Neural cell (in vitro differentiated cells): ENCODE results near the gene AKT1. TPM values are rescaled to one million over a fixed set of nuclear protein-coding genes. Genes with fewer than 3 reads are reported as not detected.

ENCODE experiments used
- H2AFZ ChIP-seq: fragments of 200-600, 300-800 bp; sonication (generic), shearing (Covaris generic); 2 replicates; pipeline ENCODE4 v1.6.0; 2014; ENCODE audit warnings: low read depth, mild to moderate bottlenecking, antibody characterized with exemption, low read length, moderate library complexity
- H3F3A ChIP-seq: fragments of 200-600 bp; shearing (Covaris generic); 2 replicates; pipeline ENCODE4 v1.6.1; 2016; ENCODE audit warnings: mild to moderate bottlenecking, moderate library complexity, mixed read lengths, antibody characterized with exemption, low read length; ENCODE audit not compliant: insufficient read depth, poor library complexity, severe bottlenecking
- H3K27ac ChIP-seq: fragments of 200-600, 300-800 bp; sonication (generic), shearing (Covaris generic); 2 replicates; pipeline ENCODE4 v1.5.1; 2014; ENCODE audit warnings: mild to moderate bottlenecking, low read length, moderate library complexity
- H3K27me3 ChIP-seq: fragments of 300-800, 200-600 bp; sonication (generic), shearing (Covaris generic); 2 replicates; pipeline ENCODE4 v1.6.0; 2014; ENCODE audit warnings: mild to moderate bottlenecking, low read depth, low read length, moderate library complexity; ENCODE audit not compliant: insufficient read depth
- H3K36me3 ChIP-seq: fragments of 300-800, 200-600 bp; sonication (generic), shearing (Covaris generic); 2 replicates; pipeline ENCODE4 v1.5.1; 2014; ENCODE audit warnings: mild to moderate bottlenecking, antibody characterized with exemption, low read length, moderate library complexity; ENCODE audit not compliant: insufficient read depth
- H3K4me2 ChIP-seq: fragments of 300-800, 200-600 bp; sonication (generic), shearing (Covaris generic); 2 replicates; pipeline ENCODE4 v1.6.0; 2014; ENCODE audit warnings: mild to moderate bottlenecking, low read length
- H3K4me3 ChIP-seq: fragments of 300-800, 200-600 bp; sonication (generic), shearing (Covaris generic); 2 replicates; pipeline ENCODE4 v1.5.1; 2014; ENCODE audit warnings: mild to moderate bottlenecking, low read length, moderate library complexity
- H3K79me2 ChIP-seq: fragments of 200-600 bp; shearing (Covaris generic); replicated peaks from 2 replicates; pipeline ENCODE4 v1.6.0; 2014; ENCODE audit warnings: mild to moderate bottlenecking, low read length, moderate library complexity; ENCODE audit not compliant: insufficient read depth
- H3K9ac ChIP-seq: fragments of 300-800, 200-600 bp; sonication (generic), shearing (Covaris generic); 2 replicates; pipeline ENCODE4 v1.6.1; 2016; ENCODE audit warnings: mild to moderate bottlenecking, low read length, mixed read lengths
- H3K9me2 ChIP-seq: fragments of 200-600 bp; shearing (Covaris generic); 2 replicates; pipeline ENCODE4 v1.6.1; 2016; ENCODE audit warnings: mild to moderate bottlenecking, low read length, mixed read lengths; ENCODE audit not compliant: insufficient read depth
- H3K9me3 ChIP-seq: fragments of 200-600, 300-800 bp; sonication (generic), shearing (Covaris generic); 2 replicates; pipeline ENCODE4 v1.6.1; 2016; ENCODE audit warnings: mild to moderate bottlenecking, mixed run types, low read length, moderate library complexity, mixed read lengths
- H4K20me1 ChIP-seq: fragments of 200-600 bp; shearing (Covaris generic); 2 replicates; pipeline ENCODE4 v1.6.1; 2016; ENCODE audit warnings: mild to moderate bottlenecking, mixed run types; ENCODE audit not compliant: insufficient read depth
- EP300 ChIP-seq: fragments of 450-650 bp; conservative IDR thresholded peaks from 2 replicates; pipeline ENCODE4 v1.6.1; 2014; ENCODE audit warnings: antibody characterized with exemption, mild to moderate bottlenecking, moderate library complexity; ENCODE audit not compliant: poor library complexity, severe bottlenecking
- EZH2 ChIP-seq: fragments of 200-600, 300-800 bp; shearing (Covaris generic), sonication (generic); IDR thresholded peaks from 2 replicates; pipeline ENCODE4 v1.6.1; 2014; ENCODE audit warnings: antibody characterized with exemption, low read length, borderline replicate concordance, mild to moderate bottlenecking; ENCODE audit not compliant: insufficient read depth, poor library complexity, severe bottlenecking
- MXI1 ChIP-seq: fragments of 450-650 bp; conservative IDR thresholded peaks from 2 replicates; pipeline ENCODE4 v1.6.1; 2014; ENCODE audit warnings: antibody characterized with exemption, mild to moderate bottlenecking; ENCODE audit not compliant: poor library complexity, severe bottlenecking
- POLR2AphosphoS5 ChIP-seq: IDR thresholded peaks from 2 replicates; pipeline ENCODE4 v1.6.1; 2012
- RAD21 ChIP-seq: fragments of 450-650 bp; conservative IDR thresholded peaks from 2 replicates; pipeline ENCODE4 v1.6.1; 2014; ENCODE audit warnings: antibody characterized with exemption, mild to moderate bottlenecking, moderate library complexity
- SMC3 ChIP-seq: fragments of 450-650 bp; conservative IDR thresholded peaks from 2 replicates; pipeline ENCODE4 v1.6.1; 2014; ENCODE audit warnings: antibody characterized with exemption, mild to moderate bottlenecking, moderate library complexity; ENCODE audit not compliant: poor library complexity
- TAF1 ChIP-seq: IDR thresholded peaks from 2 replicates; pipeline ENCODE4 v1.6.1; 2012; ENCODE audit warnings: low read depth
- polyA plus RNA-seq: library from polyadenylated mRNA; depleted of rRNA; stranded (reverse); fragments of >200 nt; gene quantifications from 2 replicates; pipeline ENCODE4 v1.2.3, GENCODE V29; 2014
- TF ChIP-seq, protein P1 (sequence below): fragments of 450-650 bp; IDR thresholded peaks from 2 replicates; pipeline ENCODE4 v1.5.1; 2014; ENCODE audit warnings: antibody characterized with exemption, mild to moderate bottlenecking, moderate library complexity; ENCODE audit not compliant: poor library complexity, severe bottlenecking
- TF ChIP-seq, protein P2 (sequence below): IDR thresholded peaks from 2 replicates; pipeline ENCODE4 v1.6.1; 2012; ENCODE audit warnings: borderline replicate concordance

AKT1 gene
- polyA plus RNA-seq, 1 donor from 2014 or later, result 159 TPM

DNA sequence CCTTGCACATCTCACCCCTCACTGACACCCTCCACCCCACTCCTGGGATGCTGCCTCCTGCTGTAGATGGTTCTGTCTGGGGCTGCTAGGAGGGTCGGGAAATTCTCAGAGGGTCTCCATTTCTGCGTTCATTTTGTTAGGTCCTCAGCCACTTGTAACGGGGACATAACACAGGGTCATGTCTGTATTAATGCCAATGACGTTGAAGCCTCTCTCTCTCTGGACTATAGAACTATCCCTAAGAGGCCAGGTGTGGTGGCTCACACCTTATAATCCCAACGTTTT lies 28.0 kb downstream of the AKT1 start:
- Histone ChIP-seq H3K9ac (no peak overlapping the region), H4K20me1 (no peaks in the 10 kb centered on the region), H3K9me3 (no peaks in the 10 kb centered on the region), H3K4me2 (no peak overlapping the region), H3K27me3 (no peaks in the 10 kb centered on the region), H3K79me2 (no peaks in the 10 kb centered on the region), H3K4me3 (no peak overlapping the region), H2AFZ (no peak overlapping the region), H3K36me3 (peaks cover 11% of the 10 kb centered on the region), H3F3A (no peaks in the 10 kb centered on the region), H3K27ac (no peak overlapping the region), H3K9me2 (no peaks in the 10 kb centered on the region)
- no peak for TF ChIP-seq MXI1
- no peak for TF ChIP-seq TAF1
- TF ChIP-seq, protein P1, sequence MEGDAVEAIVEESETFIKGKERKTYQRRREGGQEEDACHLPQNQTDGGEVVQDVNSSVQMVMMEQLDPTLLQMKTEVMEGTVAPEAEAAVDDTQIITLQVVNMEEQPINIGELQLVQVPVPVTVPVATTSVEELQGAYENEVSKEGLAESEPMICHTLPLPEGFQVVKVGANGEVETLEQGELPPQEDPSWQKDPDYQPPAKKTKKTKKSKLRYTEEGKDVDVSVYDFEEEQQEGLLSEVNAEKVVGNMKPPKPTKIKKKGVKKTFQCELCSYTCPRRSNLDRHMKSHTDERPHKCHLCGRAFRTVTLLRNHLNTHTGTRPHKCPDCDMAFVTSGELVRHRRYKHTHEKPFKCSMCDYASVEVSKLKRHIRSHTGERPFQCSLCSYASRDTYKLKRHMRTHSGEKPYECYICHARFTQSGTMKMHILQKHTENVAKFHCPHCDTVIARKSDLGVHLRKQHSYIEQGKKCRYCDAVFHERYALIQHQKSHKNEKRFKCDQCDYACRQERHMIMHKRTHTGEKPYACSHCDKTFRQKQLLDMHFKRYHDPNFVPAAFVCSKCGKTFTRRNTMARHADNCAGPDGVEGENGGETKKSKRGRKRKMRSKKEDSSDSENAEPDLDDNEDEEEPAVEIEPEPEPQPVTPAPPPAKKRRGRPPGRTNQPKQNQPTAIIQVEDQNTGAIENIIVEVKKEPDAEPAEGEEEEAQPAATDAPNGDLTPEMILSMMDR, result no peak
- no peak for TF ChIP-seq POLR2AphosphoS5
- no peak for TF ChIP-seq EZH2
- TF ChIP-seq RAD21, result no peak
- TF ChIP-seq, protein P2, sequence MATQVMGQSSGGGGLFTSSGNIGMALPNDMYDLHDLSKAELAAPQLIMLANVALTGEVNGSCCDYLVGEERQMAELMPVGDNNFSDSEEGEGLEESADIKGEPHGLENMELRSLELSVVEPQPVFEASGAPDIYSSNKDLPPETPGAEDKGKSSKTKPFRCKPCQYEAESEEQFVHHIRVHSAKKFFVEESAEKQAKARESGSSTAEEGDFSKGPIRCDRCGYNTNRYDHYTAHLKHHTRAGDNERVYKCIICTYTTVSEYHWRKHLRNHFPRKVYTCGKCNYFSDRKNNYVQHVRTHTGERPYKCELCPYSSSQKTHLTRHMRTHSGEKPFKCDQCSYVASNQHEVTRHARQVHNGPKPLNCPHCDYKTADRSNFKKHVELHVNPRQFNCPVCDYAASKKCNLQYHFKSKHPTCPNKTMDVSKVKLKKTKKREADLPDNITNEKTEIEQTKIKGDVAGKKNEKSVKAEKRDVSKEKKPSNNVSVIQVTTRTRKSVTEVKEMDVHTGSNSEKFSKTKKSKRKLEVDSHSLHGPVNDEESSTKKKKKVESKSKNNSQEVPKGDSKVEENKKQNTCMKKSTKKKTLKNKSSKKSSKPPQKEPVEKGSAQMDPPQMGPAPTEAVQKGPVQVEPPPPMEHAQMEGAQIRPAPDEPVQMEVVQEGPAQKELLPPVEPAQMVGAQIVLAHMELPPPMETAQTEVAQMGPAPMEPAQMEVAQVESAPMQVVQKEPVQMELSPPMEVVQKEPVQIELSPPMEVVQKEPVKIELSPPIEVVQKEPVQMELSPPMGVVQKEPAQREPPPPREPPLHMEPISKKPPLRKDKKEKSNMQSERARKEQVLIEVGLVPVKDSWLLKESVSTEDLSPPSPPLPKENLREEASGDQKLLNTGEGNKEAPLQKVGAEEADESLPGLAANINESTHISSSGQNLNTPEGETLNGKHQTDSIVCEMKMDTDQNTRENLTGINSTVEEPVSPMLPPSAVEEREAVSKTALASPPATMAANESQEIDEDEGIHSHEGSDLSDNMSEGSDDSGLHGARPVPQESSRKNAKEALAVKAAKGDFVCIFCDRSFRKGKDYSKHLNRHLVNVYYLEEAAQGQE, result no peak
- TF ChIP-seq SMC3, result no peak
- no peak for TF ChIP-seq EP300

DNA sequence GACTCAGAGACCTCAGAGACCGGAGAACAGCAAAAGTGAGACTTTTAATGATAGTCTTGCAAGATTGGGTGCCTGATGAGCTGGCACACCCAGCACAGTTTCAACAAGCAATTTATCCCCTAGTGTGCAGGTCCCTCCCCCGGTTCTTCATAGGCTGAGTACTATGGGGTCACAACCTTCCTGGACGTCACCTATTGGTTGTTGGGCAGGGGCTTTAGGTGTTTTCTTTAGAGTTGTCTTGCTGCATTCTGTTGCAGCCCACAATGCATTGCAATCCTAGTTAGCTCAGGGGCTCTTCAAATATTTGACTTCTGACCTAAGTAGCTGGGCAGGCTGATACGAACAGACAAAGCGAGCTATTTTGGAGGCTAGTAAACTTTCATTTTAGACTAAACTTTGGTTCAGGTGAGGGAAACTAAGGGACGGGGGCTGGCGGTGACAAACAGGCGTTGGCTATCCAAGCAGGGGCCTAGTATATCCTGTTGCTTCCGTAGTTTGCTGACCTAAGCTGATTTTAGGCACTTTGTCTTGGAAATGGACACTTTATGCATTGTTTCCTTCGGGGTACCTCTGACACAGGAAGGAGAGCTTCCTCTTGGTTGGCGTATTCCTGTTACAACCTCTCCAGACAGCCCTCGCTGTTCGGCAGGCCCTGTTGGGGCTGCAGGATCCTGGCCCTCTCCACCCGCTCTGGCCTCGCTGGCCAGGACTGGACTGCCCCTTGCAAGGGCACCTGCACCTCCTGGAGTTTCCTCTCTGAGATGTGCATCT lies 28.5 kb downstream of the AKT1 start:
- Histone ChIP-seq H3K4me3 (no peak overlapping the region), H3K27ac (no peak overlapping the region), H3K79me2 (no peaks in the 10 kb centered on the region), H3K9me2 (no peaks in the 10 kb centered on the region), H3K27me3 (no peaks in the 10 kb centered on the region), H3F3A (no peaks in the 10 kb centered on the region), H3K36me3 (peaks cover 11% of the 10 kb centered on the region), H3K9me3 (no peaks in the 10 kb centered on the region), H3K4me2 (no peak overlapping the region), H4K20me1 (no peaks in the 10 kb centered on the region), H2AFZ (no peak overlapping the region), H3K9ac (no peak overlapping the region)
- TF ChIP-seq, protein P2, result no peak
- TF ChIP-seq SMC3 (no peak), MXI1 (no peak), EP300 (no peak), RAD21 (no peak), EZH2 (no peak), TAF1 (no peak), POLR2AphosphoS5 (no peak)
- TF ChIP-seq, protein P1, result no peak
